Aorta (tissue), 5 donors: ENCODE results near the gene BTBD9. TPM values are rescaled to one million over a fixed set of nuclear protein-coding genes. Genes with fewer than 3 reads are reported as not detected.

Source experiments
- ATAC-seq: fragments of 200-7000 bp; cut with Tn5 transposase; one replicate; pipeline ENCODE4 v1.9.1; 2022; ENCODE audit warnings: moderate library complexity; ENCODE audit not compliant: low FRiP score
- DNase-seq, 2 donors: peaks; one replicate each; pipeline ENCODE4 v3.0.0-alpha.2; 2020
- H3K27ac ChIP-seq, 2 donors: one replicate each; pipeline ENCODE4 v1.5.1; 2013; ENCODE audit warnings: low read length in 2 of 2, mild to moderate bottlenecking in 2 of 2, moderate library complexity in 2 of 2, control low read depth in 1 of 2, inconsistent platforms in 1 of 2, low read depth in 1 of 2
- H3K27me3 ChIP-seq, 2 donors: one replicate each; pipeline ENCODE4 v1.6.1; 2013; ENCODE audit warnings: control low read depth in 1 of 2, low read length in 1 of 2, mild to moderate bottlenecking in 1 of 2, moderate library complexity in 1 of 2; ENCODE audit not compliant: insufficient read depth in 2 of 2, control insufficient read depth in 1 of 2
- H3K36me3 ChIP-seq, 2 donors: one replicate each; pipeline ENCODE4 v1.6.1; 2013; ENCODE audit warnings: control low read depth in 1 of 2, low read length in 1 of 2, mild to moderate bottlenecking in 1 of 2; ENCODE audit not compliant: insufficient read depth in 2 of 2, control insufficient read depth in 1 of 2
- H3K4me1 ChIP-seq, 2 donors: one replicate each; pipeline ENCODE4 v1.6.1; 2013; ENCODE audit warnings: low read length in 2 of 2, control low read depth in 1 of 2, mild to moderate bottlenecking in 1 of 2, moderate library complexity in 1 of 2; ENCODE audit not compliant: insufficient read depth in 2 of 2, control insufficient read depth in 1 of 2
- H3K4me3 ChIP-seq, 2 donors: one replicate each; pipeline ENCODE4 v1.5.1; 2013; ENCODE audit warnings: low read length in 2 of 2, control low read depth in 1 of 2, mild to moderate bottlenecking in 1 of 2
- H3K9me3 ChIP-seq: one replicate; pipeline ENCODE4 v1.6.1; 2013; ENCODE audit warnings: mild to moderate bottlenecking, low read length; ENCODE audit not compliant: control insufficient read depth
- WGBS, 2 donors: extraction: QIAGEN DNeasy Blood & Tissue Kit; methylation state at CpG; one replicate each; pipeline ENCODE4 v1.1.7; 2013; 5-methylcytosine and 5-hydroxymethylcytosine counted together
- intact Hi-C, 2 donors: fragments of 100-400 bp; cut with DNase I; formaldehyde crosslinking; loops; one replicate each; pipeline versions ENCODE4 v1.14.2 to v1.15.0; 2022
- polyA plus RNA-seq, 2 donors: library from polyadenylated mRNA; stranded (reverse); fragments of 200-250 nt; gene quantifications; one replicate each; pipeline ENCODE4 v1.2.3, GENCODE V29; 2013
- total RNA-seq, 2 donors: library from RNA; stranded (reverse); fragmentation: NEBNext Ultra II Directional; extraction: Animal tissue kit (Norgen Biotek cat#: 25700); gene quantifications; one replicate each; pipeline ENCODE4 v1.2.1, GENCODE V29; 2021
- donor health status: healthy with polysubstance abuse.
- donor health status: Bipolar disorder and iron deficiency.
- donor health status: DM: no; HTN: no; CAD: no.
- donor health status: DM: no; HTN: no; CAD: no.
- donor health status: DM: yes; HTN: yes; CAD: no.

BTBD9 gene
- total and polyA plus RNA-seq, 4 donors = 1.5 to 23.6 (median 12.4) TPM

DNA sequence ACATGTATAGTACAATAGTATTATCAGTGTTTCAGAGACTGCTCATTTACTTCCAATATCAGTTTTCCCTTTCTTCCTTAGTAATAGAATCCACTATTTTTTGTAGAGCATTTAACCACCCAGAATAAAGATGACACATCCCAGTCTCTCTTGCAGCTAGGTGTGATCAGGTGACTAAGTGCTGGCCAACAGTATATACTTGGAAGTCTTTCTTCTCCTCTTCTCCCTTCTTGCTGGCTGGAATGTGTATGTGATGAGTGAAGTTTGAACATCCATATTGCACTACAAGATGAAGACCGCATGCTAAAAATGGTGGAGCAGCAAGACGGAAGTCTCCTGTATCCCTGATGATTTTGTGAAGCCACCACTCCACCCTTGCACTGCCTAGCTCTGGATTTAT lies 14.5 kb upstream of the BTBD9 start:
- ATAC-seq = no peak

GRCh38 chr6:38651121-38651784 lies 11.5 kb upstream of the BTBD9 start:
- no peaks in the 10 kb centered on the region for H3K4me1 ChIP-seq
- H3K4me3 ChIP-seq = no peak overlapping the region
- no peak for DNase-seq
- no peak overlapping the region for H3K27ac ChIP-seq
- no peaks in the 10 kb centered on the region for H3K9me3 ChIP-seq
- no peak for ATAC-seq
- intact Hi-C loops = no loop called here
- 96 to 97% methylated on average over 2 of the region's 2 CpGs for WGBS, 2 donors
- H3K36me3 ChIP-seq = no peaks in the 10 kb centered on the region
- H3K27me3 ChIP-seq = no peaks in the 10 kb centered on the region

More for the DNA sequence above, 14.5 kb upstream of the BTBD9 start:
- H3K27ac ChIP-seq = no peak overlapping the region
- no peaks in the 10 kb centered on the region for H3K36me3 ChIP-seq
- no peak for DNase-seq
- no peak overlapping the region for H3K4me3 ChIP-seq
- H3K4me1 ChIP-seq = no peaks in the 10 kb centered on the region
- 95 to 96% methylated on average over 2 of the region's 2 CpGs for WGBS, 2 donors
- no peaks in the 10 kb centered on the region for H3K9me3 ChIP-seq
- intact Hi-C loops = no loop called here
- H3K27me3 ChIP-seq = no peaks in the 10 kb centered on the region

GRCh38 chr6:38650207-38650752 lies 10.6 kb upstream of the BTBD9 start:
- 86 to 91% methylated on average over 5 of the region's 5 CpGs for WGBS, 2 donors
- no peak for ATAC-seq

DNA sequence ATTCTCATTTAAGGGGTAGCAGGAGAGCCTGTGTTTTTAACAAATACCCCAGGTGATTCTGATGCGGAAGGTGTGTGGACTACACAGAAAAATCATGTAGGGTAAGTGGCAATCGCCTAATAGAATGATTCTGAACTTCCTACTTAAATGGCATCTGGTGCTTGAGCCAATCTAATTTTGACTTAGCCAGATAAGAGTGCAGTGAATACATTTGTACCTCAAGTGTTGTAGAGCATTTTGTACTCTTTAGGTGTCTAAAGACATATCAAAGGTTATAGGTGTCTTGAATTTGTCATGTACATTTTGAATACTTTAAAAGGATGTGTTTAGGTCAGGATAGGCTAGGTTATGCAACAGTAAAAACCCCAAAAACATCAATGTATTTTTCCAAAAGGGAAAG lies 10.0 kb upstream of the BTBD9 start:
- H3K36me3 ChIP-seq = no peaks in the 10 kb centered on the region
- H3K27ac ChIP-seq = no peak overlapping the region
- no peak overlapping the region for H3K4me3 ChIP-seq
- no peaks in the 10 kb centered on the region for H3K4me1 ChIP-seq
- DNase-seq = no peak
- intact Hi-C loops = no loop called here
- no peak for ATAC-seq
- WGBS, 2 donors = 94 to 99% methylated on average over 2 of the region's 2 CpGs
- H3K9me3 ChIP-seq = no peaks in the 10 kb centered on the region
- H3K27me3 ChIP-seq = no peaks in the 10 kb centered on the region

More at GRCh38 chr6:38650207-38650752, 10.6 kb upstream of the BTBD9 start:
- Histone ChIP-seq H3K36me3 (no peaks in the 10 kb centered on the region), H3K4me3 (no peak overlapping the region), H3K27ac (no peak overlapping the region), H3K9me3 (no peaks in the 10 kb centered on the region), H3K4me1 (no peaks in the 10 kb centered on the region), H3K27me3 (no peaks in the 10 kb centered on the region)
- DNase-seq = no peak
- intact Hi-C loops = no loop called here

DNA sequence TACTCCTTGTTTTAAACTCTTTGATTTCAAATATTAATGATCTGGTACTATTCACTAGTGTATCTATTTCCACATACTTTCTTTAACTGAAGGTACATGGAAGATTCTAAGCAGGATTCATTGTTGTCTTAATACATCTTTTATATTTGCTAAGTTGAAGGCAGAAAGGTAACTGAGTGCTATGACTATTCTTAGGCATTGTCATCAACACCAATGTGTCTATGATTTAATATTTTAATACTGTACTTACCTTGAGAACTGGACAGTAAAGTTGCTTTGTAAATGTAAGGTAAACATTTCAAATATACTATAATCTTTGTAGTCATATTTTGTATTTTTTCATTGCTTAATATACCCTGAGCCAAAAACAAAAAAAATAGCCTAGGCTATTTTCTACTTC lies 8.9 kb upstream of the BTBD9 start:
- H3K4me1 ChIP-seq = no peaks in the 10 kb centered on the region
- intact Hi-C loops = no loop called here
- DNase-seq (no peak), ATAC-seq (no peak)
- H3K9me3 ChIP-seq = no peaks in the 10 kb centered on the region
- H3K36me3 ChIP-seq = no peaks in the 10 kb centered on the region
- H3K27ac ChIP-seq = no peak overlapping the region
- H3K4me3 ChIP-seq = no peak overlapping the region
- no peaks in the 10 kb centered on the region for H3K27me3 ChIP-seq

- 84 to 86% methylated on average over 3 of the region's 3 CpGs for WGBS, 2 donors
- DNase-seq (no peak), ATAC-seq (no peak)
- Histone ChIP-seq H3K27ac (no peak overlapping the region), H3K36me3 (no peaks in the 10 kb centered on the region), H3K4me3 (no peak overlapping the region), H3K4me1 (no peaks in the 10 kb centered on the region), H3K27me3 (no peaks in the 10 kb centered on the region), H3K9me3 (no peaks in the 10 kb centered on the region)
- intact Hi-C loops = no loop called here
Observed at GRCh38 chr6:38646166-38646878, 6.6 kb upstream of the BTBD9 start.

DNA sequence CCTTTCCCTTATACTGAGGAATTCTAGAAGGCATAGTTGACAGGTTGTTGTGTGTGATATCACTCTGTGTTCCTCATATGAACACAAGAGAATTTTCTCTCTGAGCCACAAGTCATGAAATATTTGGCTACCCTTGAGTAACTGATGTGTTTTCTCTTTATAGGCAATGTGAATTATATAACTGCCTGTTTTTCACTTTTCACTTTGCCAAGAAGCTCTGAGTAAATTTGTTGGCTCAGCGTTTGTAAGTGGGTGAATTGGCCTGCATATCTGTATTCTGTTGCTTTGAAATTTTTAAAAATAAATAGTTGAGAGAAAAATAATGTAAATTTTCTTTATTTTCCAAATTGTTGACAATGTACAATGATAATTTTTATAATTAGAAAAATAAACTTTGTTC lies 5.2 kb upstream of the BTBD9 start:
- no peak for ATAC-seq
- intact Hi-C loops = no loop called here

DNA sequence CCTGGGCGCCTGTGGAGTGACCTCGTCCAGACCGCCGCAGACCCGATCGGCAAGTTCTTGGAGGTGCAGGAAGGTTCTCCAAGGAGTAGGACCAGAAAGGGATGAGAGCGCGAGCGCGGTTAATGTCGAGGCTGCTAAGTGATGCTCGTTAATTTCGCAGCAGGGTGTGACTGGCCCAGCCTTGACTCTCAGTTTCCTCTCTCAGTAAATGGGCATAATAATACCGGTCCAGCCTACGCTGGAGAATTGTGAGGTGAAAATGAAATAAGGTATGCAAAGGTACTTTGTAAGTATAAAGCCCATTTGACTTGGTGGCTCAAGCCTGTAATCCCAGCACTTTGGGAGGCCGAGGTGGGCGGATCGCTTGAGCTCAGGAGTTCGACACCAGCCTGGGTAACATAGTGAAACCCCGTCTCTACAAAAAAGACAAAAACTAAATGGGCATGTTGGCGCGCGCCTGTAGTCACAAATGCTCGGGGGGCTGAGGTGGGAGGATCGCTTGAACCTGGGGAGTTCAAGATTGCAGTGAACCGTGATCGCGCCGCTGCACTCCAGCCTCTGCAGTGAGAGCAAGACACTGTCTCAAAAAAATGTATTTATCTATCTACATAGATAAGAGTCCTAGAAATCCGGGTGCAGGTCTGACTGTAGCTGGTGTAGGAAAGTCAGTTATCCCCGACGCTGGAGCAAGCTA lies 634 bp upstream of the BTBD9 start:
- H3K36me3 ChIP-seq = no peaks in the 10 kb centered on the region
- H3K4me3 ChIP-seq = peak overlapping the region; percentile 24 to 53
- no peaks in the 10 kb centered on the region for H3K9me3 ChIP-seq
- WGBS, 2 donors = 5 to 7% methylated on average over 32 of the region's 32 CpGs
- intact Hi-C loops = no loop called here
- ATAC-seq (no peak), DNase-seq (no peak)
- peak overlapping the region in 1 of 2 donors; percentile 83 for H3K27ac ChIP-seq
- H3K27me3 ChIP-seq = no peaks in the 10 kb centered on the region
- peaks cover 0 to 3% of the 10 kb centered on the region in 2 donors for H3K4me1 ChIP-seq

More for the DNA sequence above, 5.2 kb upstream of the BTBD9 start:
- no peak for DNase-seq
- WGBS, 2 donors = 12 to 16% methylated on average over 1 of the region's 1 CpG
- no peak overlapping the region for H3K4me3 ChIP-seq
- H3K4me1 ChIP-seq = peaks cover 0 to 3% of the 10 kb centered on the region in 2 donors
- H3K27me3 ChIP-seq = no peaks in the 10 kb centered on the region
- H3K36me3 ChIP-seq = no peaks in the 10 kb centered on the region
- no peaks in the 10 kb centered on the region for H3K9me3 ChIP-seq
- H3K27ac ChIP-seq = no peak overlapping the region
